PFSK-1 (cell line): Measurements from ENCODE around the gene FNBP1.

Experiments
- POLR2AphosphoS5 ChIP-seq: IDR thresholded peaks from 2 replicates; pipeline ENCODE4 v1.6.1; 2012; ENCODE audit warnings: low read depth, mild to moderate bottlenecking, control low read depth, low read length, moderate library complexity
- TAF1 ChIP-seq: IDR thresholded peaks from 2 replicates; pipeline ENCODE4 v1.6.1; 2012; ENCODE audit warnings: low read length, control low read depth, borderline replicate concordance; ENCODE audit not compliant: insufficient read depth

DNA sequence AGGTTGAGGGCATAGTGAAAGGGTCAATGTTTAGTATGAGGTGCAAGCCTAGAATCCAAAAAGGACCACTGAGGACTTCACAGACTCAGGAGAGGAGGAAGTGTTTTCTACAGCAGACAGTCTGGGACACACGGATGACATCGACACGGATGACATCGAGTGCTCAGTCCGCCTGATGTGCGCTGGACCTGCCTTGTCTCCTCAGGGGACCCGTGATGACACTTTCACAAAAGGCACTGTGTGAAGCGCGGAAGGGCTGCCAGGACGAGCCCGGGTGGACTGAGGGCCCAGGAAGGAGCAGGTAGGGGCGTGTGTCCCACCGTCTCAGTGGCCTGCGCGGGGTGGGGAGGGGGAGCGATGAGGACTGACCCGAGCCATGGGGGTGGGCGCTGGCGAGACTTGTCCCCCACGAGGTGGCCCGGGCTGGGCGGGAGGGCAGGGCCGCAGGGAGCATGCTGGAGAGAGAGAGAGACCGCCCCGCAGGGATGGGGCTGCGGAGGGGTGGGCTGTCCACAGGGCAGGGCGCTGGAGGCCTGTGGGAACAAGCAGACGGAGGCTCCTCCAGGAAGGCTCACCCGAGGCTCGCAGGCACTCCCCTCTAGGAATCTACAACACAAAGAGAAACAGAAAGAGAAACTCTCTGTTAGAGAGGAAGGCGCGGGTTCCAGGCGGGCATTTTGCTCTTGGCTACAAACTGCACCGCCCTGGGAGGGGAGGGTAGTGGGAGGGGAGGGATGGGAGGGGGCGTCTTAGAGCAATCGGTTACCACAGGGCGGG is 152.9 kb downstream of the FNBP1 start:
- TF ChIP-seq TAF1 (no peak), POLR2AphosphoS5 (no peak)
